GM08714 (cell line): ENCODE data around the gene ATXN2.
"Not testable (repeated sequence)": the region's sequence is repeated elsewhere in the genome, so short reads cannot be mapped to it uniquely, and the experiment has no call there.

Source experiments
- H3K4me3 ChIP-seq: fragments of 200-500 bp; sonication (Bioruptor generic); 2 replicates; pipeline ENCODE4 v1.5.1; 2014; ENCODE audit warnings: mild to moderate bottlenecking, low read length, inconsistent platforms
- ZNF274 ChIP-seq: IDR thresholded peaks from 2 replicates; pipeline ENCODE4 v1.6.1; 2012; ENCODE audit warnings: mild to moderate bottlenecking, low read depth, low read length

ATXN2 gene

GRCh38 chr12:111557271-111558106 is 41.6 kb downstream of the ATXN2 start:
- no peak overlapping the region for H3K4me3 ChIP-seq
- TF ChIP-seq ZNF274: no peak

DNA sequence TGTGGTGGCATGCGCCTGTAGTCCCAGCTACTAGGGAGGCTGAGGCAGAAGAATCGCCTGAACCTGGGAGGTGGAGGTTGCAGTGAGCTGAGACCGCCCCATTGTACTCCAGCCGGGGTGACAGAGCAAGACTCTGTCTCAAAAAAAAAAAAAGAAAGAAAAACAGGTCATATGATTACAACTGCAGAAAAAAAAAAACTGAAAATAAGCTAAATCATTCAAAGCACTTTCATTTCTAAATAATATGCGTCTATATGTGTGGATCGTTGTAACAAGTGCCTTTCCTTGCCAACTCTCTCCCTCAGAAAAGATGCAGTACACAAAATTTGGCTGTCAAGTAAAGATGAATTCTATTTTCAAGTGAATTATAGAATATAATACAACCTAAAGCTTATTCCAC is 42.4 kb downstream of the ATXN2 start:
- H3K4me3 ChIP-seq: no peak overlapping the region
- no peak for TF ChIP-seq ZNF274

DNA sequence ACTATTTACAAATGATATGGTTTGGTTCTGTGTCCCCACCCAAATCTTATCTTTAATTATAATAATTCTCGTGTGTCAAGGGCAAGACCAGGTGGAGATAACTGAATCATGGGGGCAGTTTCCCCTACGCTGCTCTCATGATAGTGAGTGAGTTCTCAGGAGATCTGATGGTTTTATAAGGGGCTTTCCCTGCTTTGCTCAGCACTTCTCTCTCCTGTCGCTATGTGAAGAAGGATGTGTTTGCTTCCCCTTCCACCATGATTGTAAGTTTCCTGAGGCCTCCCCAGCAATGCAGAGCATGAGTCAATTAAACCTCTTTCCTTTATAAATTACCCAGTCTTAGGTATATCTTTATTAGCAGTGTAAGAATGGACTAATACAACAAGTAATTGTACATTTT is 43.8 kb downstream of the ATXN2 start:
- H3K4me3 ChIP-seq: not testable (repeated sequence)

- H3K4me3 ChIP-seq: no peak overlapping the region
- TF ChIP-seq ZNF274: no peak
Observed at GRCh38 chr12:111546758-111547383, 52.2 kb downstream of the ATXN2 start.

DNA sequence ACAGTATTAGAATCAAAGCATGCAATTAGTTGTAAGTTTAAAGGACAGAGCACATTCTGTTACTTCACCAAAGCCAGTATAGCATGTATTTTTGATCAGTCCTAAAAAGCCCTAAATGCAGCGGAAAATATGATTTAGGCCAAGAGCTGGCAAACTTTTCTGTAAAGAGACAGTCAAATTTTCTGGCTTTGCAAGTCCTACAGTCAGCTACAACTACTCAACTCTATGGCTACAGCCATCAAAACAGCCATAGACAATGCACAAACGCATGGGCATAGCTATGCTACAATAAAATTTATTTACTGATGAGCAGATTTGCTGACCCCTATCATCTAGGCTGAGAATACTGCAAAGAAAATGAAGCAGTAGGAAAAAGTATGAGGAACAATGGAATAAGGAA is 52.9 kb downstream of the ATXN2 start:
- H3K4me3 ChIP-seq: no peak overlapping the region
- no peak for TF ChIP-seq ZNF274

- TF ChIP-seq ZNF274: no peak
- H3K4me3 ChIP-seq: no peak overlapping the region
Observed at GRCh38 chr12:111544032-111544431, 55.1 kb downstream of the ATXN2 start.

DNA sequence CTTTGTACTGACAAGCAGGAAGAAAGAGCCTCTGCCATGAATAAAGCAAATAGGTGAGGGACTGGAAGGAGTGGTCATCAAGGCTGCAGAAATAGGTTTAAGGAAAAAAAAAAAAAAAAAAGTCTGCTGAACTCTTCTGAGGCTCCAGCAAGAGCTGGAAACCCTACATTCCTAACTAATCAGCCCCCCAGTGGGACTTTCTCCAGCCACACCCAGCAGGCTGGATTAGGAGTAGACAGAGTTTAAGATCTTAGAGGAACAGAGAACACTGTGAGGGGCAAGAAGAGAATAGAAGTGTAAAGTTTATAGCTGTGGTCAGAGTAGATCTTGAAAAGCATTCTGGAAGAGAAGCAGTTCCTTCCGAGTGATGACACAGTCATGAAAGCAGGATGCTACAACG is 66.4 kb downstream of the ATXN2 start:
- no peak overlapping the region for H3K4me3 ChIP-seq
- TF ChIP-seq ZNF274: no peak

GRCh38 chr12:111529424-111530368 is 69.4 kb downstream of the ATXN2 start:
- no peak overlapping the region for H3K4me3 ChIP-seq
- no peak for TF ChIP-seq ZNF274

DNA sequence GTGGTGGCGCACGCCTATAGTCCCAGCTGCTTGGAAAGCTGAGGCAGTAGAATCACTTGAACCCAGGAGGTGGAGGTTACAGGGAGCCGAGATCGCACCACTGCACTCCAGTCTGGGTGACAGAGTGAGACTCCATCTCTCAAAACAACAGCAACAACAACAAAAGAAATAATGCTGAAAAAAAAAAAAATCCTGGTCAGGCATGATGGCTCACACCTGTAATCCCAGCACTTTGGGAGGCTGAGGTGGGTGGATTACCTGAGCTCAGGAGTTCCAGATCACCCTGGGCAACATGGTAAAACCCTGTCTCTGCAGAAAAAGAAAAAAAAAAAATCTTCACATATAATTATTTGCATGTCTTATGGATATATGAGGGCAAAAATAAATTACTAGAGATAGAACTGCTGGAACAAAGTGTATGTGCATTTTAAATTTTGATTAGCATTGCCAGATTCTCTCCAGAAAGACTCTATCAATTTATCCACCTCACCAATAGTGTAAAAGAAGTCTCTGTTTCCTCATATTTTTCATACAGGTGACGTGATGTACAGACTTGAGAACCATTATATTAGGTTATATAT is 75.4 kb downstream of the ATXN2 start:
- no peak for TF ChIP-seq ZNF274
- H3K4me3 ChIP-seq: no peak overlapping the region

DNA sequence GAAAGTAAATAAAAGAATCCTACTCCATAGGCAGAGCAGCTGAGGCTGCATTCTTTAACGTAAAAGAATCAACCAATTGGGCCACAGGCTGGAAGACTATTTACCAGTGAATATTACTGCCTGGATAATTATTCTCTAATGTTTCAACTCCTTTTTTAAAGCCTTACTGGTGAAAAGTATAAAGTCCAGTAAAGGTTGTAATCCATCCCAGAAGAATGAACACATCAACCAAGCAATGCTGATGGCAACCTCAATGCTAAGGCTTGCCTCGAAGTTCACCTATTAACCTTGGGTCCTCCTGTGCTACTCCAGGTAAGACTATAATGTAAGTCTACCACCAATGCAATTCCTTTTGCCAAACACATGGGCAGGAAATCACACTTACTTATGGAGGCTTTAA is 77.3 kb downstream of the ATXN2 start:
- no peak overlapping the region for H3K4me3 ChIP-seq
- TF ChIP-seq ZNF274: no peak

DNA sequence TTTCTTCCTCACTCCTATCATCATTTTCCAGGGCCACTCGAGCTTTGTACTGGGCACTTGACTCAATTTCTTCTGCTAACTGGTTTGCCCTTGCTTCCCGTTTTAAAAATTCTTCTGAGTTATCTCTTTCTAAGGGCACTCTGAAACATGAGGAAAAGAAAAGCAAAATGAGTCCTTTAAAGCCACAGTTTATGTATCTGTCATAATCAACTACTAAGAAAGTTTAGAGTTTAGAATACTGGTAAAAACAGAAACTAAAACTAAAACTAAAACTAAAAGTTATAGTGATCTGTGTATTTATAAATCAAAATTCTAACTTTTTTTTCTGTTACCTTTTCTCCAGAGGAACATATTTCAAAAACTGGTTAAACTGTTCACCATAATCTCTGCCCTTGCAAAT is 79.2 kb downstream of the ATXN2 start:
- TF ChIP-seq ZNF274: no peak
- H3K4me3 ChIP-seq: no peak overlapping the region

GRCh38 chr12:111519083-111519482 is 80.0 kb downstream of the ATXN2 start:
- no peak for TF ChIP-seq ZNF274
- no peak overlapping the region for H3K4me3 ChIP-seq

DNA sequence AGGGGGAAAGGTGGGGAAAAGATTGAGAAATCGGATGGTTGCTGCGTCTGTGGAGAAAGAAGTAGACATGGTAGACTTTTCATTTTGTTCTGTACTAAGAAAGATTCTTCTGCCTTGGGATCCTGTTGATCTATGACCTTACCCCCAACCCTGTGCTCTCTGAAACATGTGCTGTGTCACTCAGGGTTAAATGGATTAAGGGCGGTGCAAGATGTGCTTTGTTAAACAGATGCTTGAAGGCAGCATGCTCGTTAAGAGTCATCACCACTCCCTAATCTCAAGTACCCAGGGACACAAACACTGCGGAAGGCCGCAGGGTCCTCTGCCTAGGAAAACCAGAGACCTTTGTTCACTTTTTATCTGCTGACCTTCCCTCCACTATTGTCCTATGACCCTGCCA is 91.4 kb downstream of the ATXN2 start:
- H3K4me3 ChIP-seq: not testable (repeated sequence)

GRCh38 chr12:111507258-111507657 is 91.9 kb downstream of the ATXN2 start:
- not testable (repeated sequence) for H3K4me3 ChIP-seq
